Right atrium auricular region (tissue), 2 donors: ENCODE measurements around the gene TSG101. TPM values are rescaled to one million over a fixed set of nuclear protein-coding genes. Genes with fewer than 3 reads are reported as not detected.

Experiments
- DNase-seq: peaks from one replicate; pipeline ENCODE4 v3.0.0-alpha.2; 2019; ENCODE audit warnings: low spot score
- H3K27ac ChIP-seq, 2 donors: fragments of 200-600 bp; sonication (generic); 1 replicate in 1 of 2; 2 replicates in 1 of 2; pipeline ENCODE4 v1.5.1; 2016 to 2019
- H3K27me3 ChIP-seq, 2 donors: fragments of 200-600 bp; sonication (generic); one replicate each; pipeline versions ENCODE4 v1.5.1 to v1.6.0; 2017 to 2019
- H3K36me3 ChIP-seq: fragments of 200-600 bp; sonication (generic); one replicate; pipeline ENCODE4 v1.5.1; 2016
- H3K4me1 ChIP-seq, 2 donors: fragments of 200-600 bp; sonication (generic); one replicate each; pipeline versions ENCODE4 v1.5.1 to v1.6.0; 2017 to 2019
- H3K4me3 ChIP-seq, 2 donors: fragments of 200-600 bp; sonication (generic); 1 replicate in 1 of 2; 2 replicates in 1 of 2; pipeline ENCODE4 v1.5.1; 2017 to 2019; ENCODE audit warnings: mild to moderate bottlenecking in 1 of 2, moderate library complexity in 1 of 2
- H3K9me3 ChIP-seq, 2 donors: fragments of 200-600 bp; sonication (generic); one replicate each; pipeline ENCODE4 v1.5.1; 2019
- CTCF ChIP-seq, 2 donors: fragments of 200-600 bp; sonication (generic); IDR thresholded peaks; one replicate each; pipeline ENCODE4 v1.5.1; 2019; ENCODE audit warnings: antibody characterized with exemption in 2 of 2
- total RNA-seq, 2 donors: library from RNA; depleted of rRNA; stranded (reverse); fragments of >200 nt; gene quantifications; one replicate each; pipeline ENCODE4 v1.1.0, GENCODE V29; 2016

Gene TSG101
- total RNA-seq, 2 donors from 2014 or later: 105 to 169 TPM

GRCh38 chr11:18533365-18533764 lies 6.6 kb upstream of the TSG101 start:
- no peak overlapping the region for H3K4me3 ChIP-seq
- TF ChIP-seq CTCF (IDR thresholded peaks at IDR 0.05): no peak
- DNase-seq: no peak
- H3K36me3 ChIP-seq: peaks cover 23% of the 10 kb centered on the region
- no peaks in the 10 kb centered on the region for H3K4me1 ChIP-seq
- no peak overlapping the region for H3K27ac ChIP-seq
- no peaks in the 10 kb centered on the region for H3K9me3 ChIP-seq
- no peaks in the 10 kb centered on the region for H3K27me3 ChIP-seq

- no peaks in the 10 kb centered on the region for H3K9me3 ChIP-seq
- TF ChIP-seq CTCF (IDR thresholded peaks at IDR 0.05): no peak
- peaks cover 0 to 15% of the 10 kb centered on the region in 2 donors for H3K4me1 ChIP-seq
- H3K27ac ChIP-seq: peak overlapping the region; percentile 90 to 98
- no peaks in the 10 kb centered on the region for H3K27me3 ChIP-seq
- no peaks in the 10 kb centered on the region for H3K36me3 ChIP-seq
- peak overlapping the region; percentile 97 to 98 for H3K4me3 ChIP-seq
- DNase-seq: no peak
Measured at GRCh38 chr11:18527512-18527911, 770 bp upstream of the TSG101 start.

- Histone ChIP-seq H3K27me3 (no peaks in the 10 kb centered on the region), H3K36me3 (no peaks in the 10 kb centered on the region), H3K4me1 (peaks cover 0 to 15% of the 10 kb centered on the region in 2 donors), H3K27ac (peak overlapping the region; percentile 90 to 98), H3K9me3 (no peaks in the 10 kb centered on the region), H3K4me3 (peak overlapping the region; percentile 97 to 98)
- DNase-seq: no peak
- TF ChIP-seq CTCF (IDR thresholded peaks at IDR 0.05): no peak
Measured at GRCh38 chr11:18526130-18526520, 617 bp downstream of the TSG101 start.

GRCh38 chr11:18524248-18524647 lies 2.5 kb downstream of the TSG101 start:
- no peak for TF ChIP-seq CTCF (IDR thresholded peaks at IDR 0.05)
- no peak for DNase-seq
- H3K9me3 ChIP-seq: no peaks in the 10 kb centered on the region
- no peaks in the 10 kb centered on the region for H3K27me3 ChIP-seq
- H3K4me1 ChIP-seq: peaks cover 0 to 15% of the 10 kb centered on the region in 2 donors
- no peak overlapping the region for H3K4me3 ChIP-seq
- no peaks in the 10 kb centered on the region for H3K36me3 ChIP-seq
- H3K27ac ChIP-seq: no peak overlapping the region

GRCh38 chr11:18523084-18523483 lies 3.7 kb downstream of the TSG101 start:
- no peaks in the 10 kb centered on the region for H3K27me3 ChIP-seq
- no peak for DNase-seq
- TF ChIP-seq CTCF (IDR thresholded peaks at IDR 0.05): no peak
- peaks cover 0 to 15% of the 10 kb centered on the region in 2 donors for H3K4me1 ChIP-seq
- H3K36me3 ChIP-seq: peaks cover 5% of the 10 kb centered on the region
- no peak overlapping the region for H3K27ac ChIP-seq
- H3K4me3 ChIP-seq: no peak overlapping the region
- H3K9me3 ChIP-seq: no peaks in the 10 kb centered on the region

DNA sequence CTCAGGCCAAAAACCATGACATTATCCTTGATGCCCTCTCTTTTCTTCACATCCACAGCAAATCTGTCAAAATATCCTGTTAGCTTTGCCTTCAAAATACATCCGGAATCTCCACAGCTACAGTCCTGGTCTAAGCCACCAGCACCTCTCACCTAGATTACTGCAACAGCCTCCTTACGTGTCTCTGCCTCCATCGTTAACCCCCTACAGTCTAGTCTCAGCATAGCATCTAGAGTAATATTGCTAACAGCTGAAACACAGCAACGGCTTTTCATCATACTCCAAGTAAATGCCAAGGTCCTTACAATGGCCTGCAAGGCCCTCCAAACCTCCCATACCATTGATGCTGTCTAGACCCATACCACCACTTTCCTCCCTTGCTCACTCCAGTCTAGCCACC lies 4.4 kb downstream of the TSG101 start:
- Histone ChIP-seq H3K27ac (no peak overlapping the region), H3K4me1 (peaks cover 0 to 8% of the 10 kb centered on the region in 2 donors), H3K4me3 (no peak overlapping the region), H3K36me3 (peaks cover 5% of the 10 kb centered on the region), H3K9me3 (no peaks in the 10 kb centered on the region), H3K27me3 (no peaks in the 10 kb centered on the region)
- no peak for DNase-seq
- TF ChIP-seq CTCF (IDR thresholded peaks at IDR 0.05): no peak
